AG04449 (cell line): ENCODE data around the gene PWWP2A.

Experiments used
- CTCF ChIA-PET: fragments of 350-600 bp; formaldehyde crosslinking; extraction: SDS; loops from one replicate; lab custom pipeline; 2021; ENCODE audit warnings: antibody characterized with exemption; lab: Yijun Ruan, JAX
- POLR2A ChIA-PET: fragments of 400-600, 350-600 bp; formaldehyde crosslinking; extraction: SDS; loops from one replicate; lab custom pipeline; 2020; ENCODE audit warnings: antibody characterized with exemption, inconsistent platforms; lab: Yijun Ruan, JAX
- DNase-seq: peaks from one replicate; pipeline ENCODE4 v3.0.0-alpha.2; 2010; ENCODE audit warnings: low read depth, low spot score
- H3K4me3 ChIP-seq: 2 replicates; pipeline ENCODE4 v1.5.1; 2011; ENCODE audit warnings: low read depth, mild to moderate bottlenecking, control low read depth, low read length
- CTCF ChIP-seq: IDR thresholded peaks from one replicate; pipeline ENCODE4 v1.5.1; 2011; ENCODE audit warnings: mild to moderate bottlenecking, moderate library complexity, low read length, control low read depth, inconsistent platforms; ENCODE audit not compliant: insufficient read depth; ENCODE audit errors: missing control alignments

The PWWP2A gene, protein sequence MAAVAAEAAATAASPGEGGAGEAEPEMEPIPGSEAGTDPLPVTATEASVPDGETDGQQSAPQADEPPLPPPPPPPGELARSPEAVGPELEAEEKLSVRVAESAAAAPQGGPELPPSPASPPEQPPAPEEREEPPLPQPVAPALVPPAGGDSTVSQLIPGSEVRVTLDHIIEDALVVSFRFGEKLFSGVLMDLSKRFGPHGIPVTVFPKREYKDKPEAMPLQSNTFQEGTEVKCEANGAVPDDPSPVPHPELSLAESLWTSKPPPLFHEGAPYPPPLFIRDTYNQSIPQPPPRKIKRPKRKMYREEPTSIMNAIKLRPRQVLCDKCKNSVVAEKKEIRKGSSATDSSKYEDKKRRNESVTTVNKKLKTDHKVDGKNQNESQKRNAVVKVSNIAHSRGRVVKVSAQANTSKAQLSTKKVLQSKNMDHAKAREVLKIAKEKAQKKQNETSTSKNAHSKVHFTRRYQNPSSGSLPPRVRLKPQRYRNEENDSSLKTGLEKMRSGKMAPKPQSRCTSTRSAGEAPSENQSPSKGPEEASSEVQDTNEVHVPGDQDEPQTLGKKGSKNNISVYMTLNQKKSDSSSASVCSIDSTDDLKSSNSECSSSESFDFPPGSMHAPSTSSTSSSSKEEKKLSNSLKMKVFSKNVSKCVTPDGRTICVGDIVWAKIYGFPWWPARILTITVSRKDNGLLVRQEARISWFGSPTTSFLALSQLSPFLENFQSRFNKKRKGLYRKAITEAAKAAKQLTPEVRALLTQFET

DNA sequence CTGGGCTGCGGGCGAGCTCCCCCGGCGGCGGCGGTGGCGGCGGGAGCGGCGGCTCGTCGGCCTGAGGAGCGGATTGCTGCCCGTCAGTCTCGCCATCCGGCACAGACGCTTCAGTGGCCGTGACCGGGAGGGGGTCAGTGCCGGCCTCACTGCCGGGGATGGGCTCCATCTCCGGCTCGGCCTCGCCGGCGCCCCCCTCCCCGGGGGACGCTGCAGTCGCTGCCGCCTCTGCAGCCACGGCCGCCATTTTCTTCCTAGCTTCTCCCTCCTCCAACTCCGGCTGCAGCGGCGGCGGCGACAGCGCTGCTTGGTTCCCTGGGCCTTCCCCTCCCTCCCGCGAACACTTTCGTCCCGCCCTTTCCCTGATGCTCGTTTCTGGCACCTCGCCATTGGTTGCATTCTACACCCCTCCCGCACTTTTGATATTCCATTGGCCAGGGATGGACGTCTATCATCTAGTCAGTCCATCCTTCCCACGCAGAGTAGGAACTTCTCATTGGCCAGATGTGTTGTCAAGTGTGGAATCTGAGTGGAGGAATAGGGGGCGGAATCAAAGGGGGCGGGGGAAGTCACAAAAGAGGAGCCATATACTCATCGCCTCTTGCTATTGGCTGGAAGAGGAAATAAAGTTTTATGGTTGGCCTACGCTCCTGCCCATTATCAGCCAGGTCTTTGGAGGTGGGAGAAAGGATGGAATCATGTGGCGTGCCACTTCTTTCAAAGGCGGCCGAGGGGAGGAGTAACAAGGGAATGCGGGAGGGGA is at the start of gene PWWP2A:
Gene PWWP2A, minus strand, starts transcription at position 309 of the 763 bp plus-strand sequence. Its CDS starts 62 bp downstream, at position 247.
- DNase-seq, result peak; percentile 100
- no peak for TF ChIP-seq CTCF
- POLR2A ChIA-PET, result interaction anchor here (0.8 to 1.2 kb wide), 2 partner anchors 45 to 110 kb away, joined by 4 read pairs; partner anchors contain the start of gene TTC1
- CTCF ChIA-PET, result interaction anchor here (0.7 to 1.2 kb wide), 5 partner anchors 8 to 97 kb away, joined by 3 read pairs; no protein-coding TSS in a partner anchor
- peak within 1 kb of the TSS; percentile 78 for H3K4me3 ChIP-seq

DNA sequence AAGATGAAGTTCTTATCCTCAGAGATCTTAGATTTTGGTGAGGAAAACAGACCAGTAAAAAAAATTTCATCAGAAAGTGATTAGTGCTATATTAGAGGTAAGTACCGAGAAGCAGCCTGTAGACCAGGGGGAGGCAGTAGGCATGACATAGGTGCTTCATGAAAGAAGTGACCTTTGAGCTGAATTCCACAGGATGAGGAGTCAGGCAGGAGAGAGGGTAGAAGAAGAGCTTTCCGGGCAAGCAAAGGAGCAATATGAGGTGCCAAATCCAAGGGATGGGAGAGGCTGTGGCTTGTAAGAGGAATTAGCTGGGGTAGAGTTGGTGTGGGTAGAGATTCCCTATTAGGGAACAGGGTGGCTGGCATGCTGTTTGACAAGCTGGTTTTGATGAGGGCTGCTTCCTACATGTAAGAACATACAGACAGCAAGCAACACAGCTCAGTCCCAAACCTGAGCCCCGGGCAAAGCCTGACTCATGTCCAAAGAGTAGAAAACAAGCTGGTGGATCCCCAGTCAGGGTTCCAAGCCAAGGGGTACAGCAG is 48.4 kb upstream of the PWWP2A start:
- DNase-seq, result no peak
- CTCF ChIA-PET, result interaction anchor here (1.5 kb wide), 1 partner anchor 31 kb away, joined by 6 read pairs; no protein-coding TSS in a partner anchor
- TF ChIP-seq CTCF, result no peak
- no peak overlapping the region for H3K4me3 ChIP-seq
- POLR2A ChIA-PET, result no interaction called here

DNA sequence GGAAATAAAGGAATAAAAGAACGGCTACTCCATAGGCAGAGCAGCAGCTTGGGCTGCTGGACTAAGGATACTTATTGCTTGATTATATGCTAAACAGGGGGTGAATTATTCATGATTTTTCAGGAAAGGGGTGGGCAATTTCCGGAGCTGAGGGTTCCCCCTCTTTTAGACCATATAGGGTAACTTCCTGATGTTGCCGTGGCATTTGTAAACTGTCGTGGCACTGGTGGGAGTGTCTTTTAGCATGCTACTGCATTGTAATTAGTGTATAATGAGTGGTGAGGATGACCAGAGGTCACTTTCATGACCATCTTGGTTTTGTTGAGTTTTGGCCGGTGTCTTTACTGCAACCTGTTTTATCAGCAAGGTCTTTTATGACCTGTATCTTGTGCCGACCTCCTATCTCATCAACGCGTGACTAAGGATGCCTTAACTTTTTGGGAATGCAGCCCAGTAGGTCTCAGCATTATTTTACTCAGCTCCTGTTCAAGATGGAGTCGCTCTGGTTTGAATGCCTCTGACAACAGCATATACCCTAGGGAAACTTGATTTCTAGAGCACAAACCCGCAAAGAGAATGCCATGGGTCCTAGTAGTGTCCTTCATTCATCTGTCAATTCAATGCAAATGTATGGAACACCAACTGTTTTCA is 47.8 kb upstream of the PWWP2A start:
- DNase-seq, result no peak
- no peak overlapping the region for H3K4me3 ChIP-seq
- ChIA-PET POLR2A (no interaction called here), CTCF (interaction anchor here (1.5 to 2.7 kb wide), 2 partner anchors 31 to 178 kb away, joined by 6 to 9 read pairs; no protein-coding TSS in a partner anchor)
- no peak for TF ChIP-seq CTCF

- no peak for DNase-seq
- H3K4me3 ChIP-seq, result no peak overlapping the region
- CTCF ChIA-PET, result interaction anchor here (1.2 to 2.7 kb wide), 5 partner anchors 10 to 179 kb away, joined by 3 to 9 read pairs (median 6); no protein-coding TSS in a partner anchor
- POLR2A ChIA-PET, result interaction anchor here (0.8 to 1.4 kb wide), 2 partner anchors 20 to 31 kb away, joined by 3 to 8 read pairs; no protein-coding TSS in a partner anchor
- no peak for TF ChIP-seq CTCF
Measured at GRCh38 chr5:160166069-160166972, 47.1 kb upstream of the PWWP2A start.
